GM23338 (cell line): ENCODE measurements around the gene MRPS10. TPM values are rescaled to one million over a fixed set of nuclear protein-coding genes. Genes with fewer than 3 reads are reported as not detected.
"Not testable (repeated sequence)": the region's sequence is repeated elsewhere in the genome, so short reads cannot be mapped to it uniquely, and the experiment has no call there.

Experiments used
- ATAC-seq: fragments of 200-7000 bp; cut with Tn5 transposase; 3 replicates; pipeline ENCODE4 v1.9.1; 2020
- DNase-seq: peaks from one replicate; pipeline ENCODE4 v3.0.0-alpha.2; 2015; ENCODE audit warnings: low spot score
- H2AFZ ChIP-seq: fragments of 200-600 bp; sonication (generic); 2 replicates; pipeline ENCODE4 v1.8.0; 2016; ENCODE audit warnings: antibody characterized with exemption, mild to moderate bottlenecking, moderate library complexity
- H3F3A ChIP-seq: fragments of 200-600 bp; sonication (generic); replicated peaks from 2 replicates; pipeline ENCODE4 v1.8.0; 2017; ENCODE audit warnings: antibody characterized with exemption, mixed run types, low read depth
- H3K27ac ChIP-seq: fragments of 200-600 bp; sonication (generic); 2 replicates; pipeline ENCODE4 v1.6.1; 2016; ENCODE audit warnings: low read depth
- H3K27me3 ChIP-seq: fragments of 200-600 bp; sonication (generic); 2 replicates; pipeline ENCODE4 v1.8.0; 2016; ENCODE audit warnings: mild to moderate bottlenecking, mixed run types, moderate library complexity; ENCODE audit not compliant: insufficient read depth
- H3K36me3 ChIP-seq: fragments of 200-600 bp; sonication (generic); 2 replicates; pipeline ENCODE4 v1.8.0; 2016; ENCODE audit warnings: mild to moderate bottlenecking; ENCODE audit not compliant: insufficient read depth
- H3K4me1 ChIP-seq: fragments of 200-600 bp; sonication (generic); 2 replicates; pipeline ENCODE4 v1.8.0; 2016; ENCODE audit warnings: mild to moderate bottlenecking, moderate library complexity; ENCODE audit not compliant: insufficient read depth
- H3K4me2 ChIP-seq: fragments of 200-600 bp; sonication (generic); 2 replicates; pipeline ENCODE4 v1.7.1; 2017; ENCODE audit warnings: mixed run types
- H3K4me3 ChIP-seq: fragments of 200-600 bp; sonication (generic); 2 replicates; pipeline ENCODE4 v1.6.1; 2016; ENCODE audit warnings: mixed run types
- H3K79me2 ChIP-seq: fragments of 200-600 bp; sonication (generic); replicated peaks from 2 replicates; pipeline ENCODE4 v1.8.0; 2017; ENCODE audit warnings: mild to moderate bottlenecking; ENCODE audit not compliant: insufficient read depth
- H3K9me2 ChIP-seq: fragments of 200-600 bp; sonication (generic); 2 replicates; pipeline ENCODE4 v1.8.0; 2017; ENCODE audit not compliant: insufficient read depth
- H4K20me1 ChIP-seq: fragments of 200-600 bp; sonication (generic); replicated peaks from 2 replicates; pipeline ENCODE4 v1.8.0; 2017; ENCODE audit warnings: mild to moderate bottlenecking; ENCODE audit not compliant: insufficient read depth
- H3K27ac Mint-ChIP-seq: 2 replicates; pipeline ENCODE4 v1.8.0; 2020; ENCODE audit warnings: inconsistent platforms, mild to moderate bottlenecking, moderate library complexity, mixed read lengths
- H3K27me3 Mint-ChIP-seq: 3 replicates; pipeline ENCODE4 v1.8.0; 2022; ENCODE audit warnings: low read depth, mild to moderate bottlenecking, moderate library complexity, mixed read lengths, inconsistent platforms; ENCODE audit not compliant: insufficient read depth, poor library complexity
- H3K36me3 Mint-ChIP-seq: 3 replicates; pipeline ENCODE4 v1.8.0; 2021; ENCODE audit warnings: low read depth, mild to moderate bottlenecking, inconsistent platforms, moderate library complexity, mixed read lengths
- H3K4me1 Mint-ChIP-seq: 3 replicates; pipeline ENCODE4 v1.8.0; 2020; ENCODE audit warnings: mild to moderate bottlenecking, inconsistent platforms, mixed read lengths
- H3K4me3 Mint-ChIP-seq: 3 replicates; pipeline ENCODE4 v1.8.0; 2021; ENCODE audit warnings: moderate library complexity, mild to moderate bottlenecking, inconsistent platforms, mixed read lengths
- H3K9me3 Mint-ChIP-seq: 3 replicates; pipeline ENCODE4 v1.8.0; 2020; ENCODE audit warnings: moderate library complexity, mild to moderate bottlenecking, inconsistent platforms, mixed read lengths
- CTCF ChIP-seq, 2 experiments: fragments of 200-600 bp in 1 of 2; sonication (generic) in 1 of 2; conservative IDR thresholded peaks; 2 replicates each; pipeline versions ENCODE4 v1.5.1 to v1.6.1; 2016 to 2017; ENCODE audit warnings: antibody characterized with exemption in 2 of 2, low read depth in 2 of 2, mild to moderate bottlenecking in 2 of 2, moderate library complexity in 1 of 2
- ETS1 ChIP-seq: IDR thresholded peaks from 2 replicates; pipeline ENCODE4 v1.6.1; 2016; ENCODE audit warnings: antibody characterized with exemption
- EZH2 ChIP-seq: fragments of 200-600 bp; sonication (generic); IDR thresholded peaks from one replicate; pipeline ENCODE4 v1.8.0; 2017; ENCODE audit warnings: antibody characterized with exemption, mild to moderate bottlenecking, low read depth; ENCODE audit not compliant: unreplicated experiment
- EZH2phosphoT487 ChIP-seq: fragments of 200-600 bp; sonication (generic); IDR thresholded peaks from one replicate; pipeline ENCODE4 v1.8.1; 2018; ENCODE audit warnings: antibody characterized with exemption; ENCODE audit not compliant: unreplicated experiment
- JUNB ChIP-seq: IDR thresholded peaks from one replicate; pipeline ENCODE4 v1.6.1; 2016; ENCODE audit warnings: antibody characterized with exemption; ENCODE audit not compliant: unreplicated experiment
- POLR2AphosphoS5 ChIP-seq: IDR thresholded peaks from 2 replicates; pipeline ENCODE4 v1.6.1; 2016; ENCODE audit warnings: antibody characterized with exemption, low read depth
- REST ChIP-seq: IDR thresholded peaks from one replicate; pipeline ENCODE4 v1.6.1; 2018; ENCODE audit warnings: antibody characterized with exemption; ENCODE audit not compliant: unreplicated experiment
- STAT1 ChIP-seq: IDR thresholded peaks from one replicate; pipeline ENCODE4 v1.6.1; 2016; ENCODE audit warnings: antibody characterized with exemption; ENCODE audit not compliant: unreplicated experiment
- ZNF114 ChIP-seq: fragments of 250-450 bp; sonication (Bioruptor Pico); IDR thresholded peaks from 2 replicates; pipeline ENCODE4 v1.5.0; 2020; ENCODE audit warnings: mild to moderate bottlenecking, moderate library complexity
- polyA plus RNA-seq: library from polyadenylated mRNA; unstranded; fragments of >200 nt; fragmentation: Nextera tagmentation; extraction: Ambion mirVana; gene quantifications from 2 replicates; pipeline ENCODE4 v1.2.1, GENCODE V29; 2016
- total RNA-seq: library from RNA; depleted of rRNA; stranded (reverse); fragments of >200 nt; shearing (Covaris generic); gene quantifications from 2 replicates; pipeline ENCODE4 v1.2.3, GENCODE V29; 2014

The MRPS10 gene
- total and polyA plus RNA-seq, 2 experiments from 2014 or later: 36.2 to 42.7 TPM

GRCh38 chr6:42207559-42207958, 10.1 kb downstream of the MRPS10 start:
- not testable (repeated sequence) for H3K27me3 ChIP-seq, H2AFZ ChIP-seq, H3K27ac Mint-ChIP-seq, H3K4me3 ChIP-seq, H3K4me1 ChIP-seq, H3K4me3 Mint-ChIP-seq, H3K9me2 ChIP-seq, H3K4me1 Mint-ChIP-seq, H3K27ac ChIP-seq, H3K4me2 ChIP-seq, H3K79me2 ChIP-seq, H3F3A ChIP-seq, H4K20me1 ChIP-seq, ATAC-seq, DNase-seq, H3K9me3 Mint-ChIP-seq, H3K27me3 Mint-ChIP-seq
- H3K36me3 ChIP-seq: peaks cover 32% of the 10 kb centered on the region
- H3K36me3 Mint-ChIP-seq: peaks cover 61% of the 10 kb centered on the region

GRCh38 chr6:42204768-42205282, 12.8 kb downstream of the MRPS10 start:
- H3K36me3 Mint-ChIP-seq: peaks cover 42% of the 10 kb centered on the region
- no peaks in the 10 kb centered on the region for H3K27me3 Mint-ChIP-seq
- ATAC-seq (no peak), DNase-seq (no peak)
- Histone ChIP-seq H3F3A (0 out of 2 replicates have a peak, but pooled peaks cover under 1% of the 10 kb centered on the region), H3K9me2 (no peaks in the 10 kb centered on the region), H3K4me1 (no peaks in the 10 kb centered on the region), H3K79me2 (no peaks in the 10 kb centered on the region), H2AFZ (no peak overlapping the region), H3K36me3 (peaks cover 15% of the 10 kb centered on the region), H3K27me3 (no peaks in the 10 kb centered on the region), H3K27ac (no peak overlapping the region), H4K20me1 (no peaks in the 10 kb centered on the region), H3K4me2 (no peak overlapping the region), H3K4me3 (no peak overlapping the region)
- no peak overlapping the region for H3K4me3 Mint-ChIP-seq
- no peak overlapping the region for H3K27ac Mint-ChIP-seq
- H3K9me3 Mint-ChIP-seq: no peaks in the 10 kb centered on the region
- peaks cover 5% of the 10 kb centered on the region; the same call in 2 of the 3 replicates for H3K4me1 Mint-ChIP-seq
- TF ChIP-seq EZH2phosphoT487 (no peak), STAT1 (no peak), EZH2 (no peak), REST (no peak), JUNB (no peak), ZNF114 (CRISPR knock-in tag) (no peak), ETS1 (no peak), POLR2AphosphoS5 (no peak), CTCF (conservative IDR thresholded peaks at IDR 0.05; ENCODE audit: low read depth in 2 of 2) (no peak)
